K562 (cell line): ENCODE data around the gene SLC28A3. TPM values are rescaled to one million over a fixed set of nuclear protein-coding genes. Genes with fewer than 3 reads are reported as not detected.

Experiments used
- ATAC-seq: fragments of 200-7000 bp; cut with Tn5 transposase; 3 replicates; pipeline ENCODE4 v1.9.1; 2020; ENCODE audit warnings: moderate library complexity
- BruUV-seq: library from RNA; stranded (reverse); fragments of 400-500 nt; replicated peaks from 2 replicates; lab custom pipeline; 2021; lab: Mats Ljungman, UMichigan
- CTCF ChIA-PET: fragments of 300-600 bp; formaldehyde crosslinking; extraction: SDS; loops from one replicate; lab custom pipeline; 2021; ENCODE audit warnings: low intra/inter-chr PET ratio; lab: Yijun Ruan, JAX
- POLR2A ChIA-PET: fragments of 300-600, 350-650 bp; sonication (Branson Sonifier 250); formaldehyde crosslinking; extraction: SDS; loops from one replicate; lab custom pipeline; 2021; ENCODE audit warnings: antibody characterized with exemption, inconsistent platforms; lab: Yijun Ruan, JAX
- DNase-seq, 4 experiments: peaks; one replicate each; pipeline versions ENCODE4 v3.0.0 to v3.0.0-alpha.2; 2011 to 2018; ENCODE audit warnings: low spot score in 3 of 4, mixed read lengths in 3 of 4; ENCODE audit errors: extremely low read depth in 1 of 4
- FAIRE-seq: peaks from 2 replicates; lab custom pipeline; 2011; peaks lifted over from hg19 to GRCh38; lab: Jason Lieb, UNC
- H2AFZ ChIP-seq: 2 replicates; pipeline ENCODE4 v1.6.0; 2011; ENCODE audit warnings: low read depth, low read length, control low read depth, inconsistent platforms
- H3K27ac ChIP-seq: fragments of 200-600 bp; 3 replicates; pipeline ENCODE4 v1.8.0; 2011; ENCODE audit warnings: low read depth, mild to moderate bottlenecking, control low read depth, inconsistent platforms, low read length, moderate library complexity, mixed read lengths; ENCODE audit errors: extremely low read depth
- H3K27me3 ChIP-seq, 2 experiments: fragments of 300-600 bp in 1 of 2; 2 replicates in 1 of 2; 3 replicates in 1 of 2; pipeline versions ENCODE4 v1.6.0 to v1.8.0; 2011; ENCODE audit warnings: inconsistent platforms in 2 of 2, low read length in 2 of 2, mild to moderate bottlenecking in 1 of 2, mixed read lengths in 1 of 2, moderate library complexity in 1 of 2; ENCODE audit not compliant: control insufficient read depth in 2 of 2, insufficient read depth in 2 of 2
- H3K36me3 ChIP-seq: fragments of 300-600 bp; 3 replicates; pipeline ENCODE4 v1.8.0; 2011; ENCODE audit warnings: mild to moderate bottlenecking, low read length, inconsistent platforms; ENCODE audit not compliant: control insufficient read depth, insufficient read depth
- H3K4me1 ChIP-seq, 2 experiments: fragments of 200-600 bp in 1 of 2; replicated peaks in 1 of 2; 2 replicates in 1 of 2; 3 replicates in 1 of 2; pipeline versions ENCODE4 v1.5.1 to v1.8.0; 2011; ENCODE audit warnings: inconsistent platforms in 2 of 2, low read length in 2 of 2, mild to moderate bottlenecking in 1 of 2, mixed read lengths in 1 of 2, moderate library complexity in 1 of 2; ENCODE audit not compliant: control insufficient read depth in 2 of 2, insufficient read depth in 2 of 2
- H3K4me2 ChIP-seq: 2 replicates; pipeline ENCODE4 v1.6.1; 2011; ENCODE audit warnings: low read length, control low read depth, inconsistent platforms, mixed read lengths; ENCODE audit not compliant: insufficient read depth
- H3K4me3 ChIP-seq: fragments of 200-600 bp; sonication (generic), shearing (Covaris generic); 2 replicates; pipeline ENCODE4 v1.5.1; 2016; ENCODE audit warnings: control low read depth, inconsistent platforms
- H3K79me2 ChIP-seq: fragments of 200-600 bp; 3 replicates; pipeline ENCODE4 v1.8.0; 2011; ENCODE audit warnings: low read length, inconsistent platforms; ENCODE audit not compliant: control insufficient read depth, insufficient read depth
- H3K9ac ChIP-seq, 2 experiments: 2 replicates each; pipeline versions ENCODE4 v1.6.0 to v1.6.1; 2011; ENCODE audit warnings: low read depth in 2 of 2, low read length in 2 of 2, control low read depth in 1 of 2, inconsistent platforms in 1 of 2, mild to moderate bottlenecking in 1 of 2, mixed read lengths in 1 of 2; ENCODE audit not compliant: insufficient read depth in 1 of 2
- H3K9me1 ChIP-seq: one replicate; pipeline ENCODE4 v1.6.0; 2011; ENCODE audit warnings: inconsistent platforms, mild to moderate bottlenecking, low read length, moderate library complexity; ENCODE audit not compliant: control insufficient read depth, insufficient read depth
- H3K9me3 ChIP-seq: replicated peaks from 2 replicates; pipeline ENCODE4 v1.5.1; 2011; ENCODE audit warnings: low read depth, low read length, inconsistent platforms; ENCODE audit not compliant: control insufficient read depth, insufficient read depth
- H4K20me1 ChIP-seq: replicated peaks from 2 replicates; pipeline ENCODE4 v1.6.1; 2011; ENCODE audit warnings: low read length, inconsistent platforms, mixed read lengths; ENCODE audit not compliant: control insufficient read depth, insufficient read depth
- CSDE1 ChIP-seq, 2 experiments: fragments of 450-650 bp; IDR thresholded peaks; 2 replicates each; pipeline ENCODE4 v1.6.1; 2016; ENCODE audit warnings: mild to moderate bottlenecking in 1 of 2
- FOXA1 ChIP-seq: fragments of 450-650 bp; IDR thresholded peaks from 2 replicates; pipeline ENCODE4 v1.6.1; 2016; ENCODE audit warnings: mild to moderate bottlenecking, borderline replicate concordance
- JUNB ChIP-seq: fragments of 450-650 bp; formaldehyde crosslinking; conservative IDR thresholded peaks from 2 replicates; pipeline ENCODE4 v1.4.0; 2020; ENCODE audit warnings: mild to moderate bottlenecking
- KLF16 ChIP-seq: IDR thresholded peaks from 2 replicates; pipeline ENCODE4 v1.6.1; 2016; ENCODE audit warnings: antibody characterized with exemption
- RB1 ChIP-seq: fragments of 450-650 bp; IDR thresholded peaks from 2 replicates; pipeline ENCODE4 v1.6.1; 2017; ENCODE audit warnings: low read depth, mild to moderate bottlenecking
- RHOXF2B ChIP-seq: fragments of 250-450 bp; sonication (Bioruptor Pico); conservative IDR thresholded peaks from 2 replicates; pipeline ENCODE4 v1.5.1; 2021
- SMARCA5 ChIP-seq: fragments of 450-650 bp; IDR thresholded peaks from 2 replicates; pipeline ENCODE4 v1.6.1; 2016
- ZNF3 ChIP-seq: fragments of 250-450 bp; sonication (Bioruptor Pico); IDR thresholded peaks from 2 replicates; pipeline ENCODE4 v1.5.0; 2021; ENCODE audit warnings: mild to moderate bottlenecking, moderate library complexity
- ZNF431 ChIP-seq: sonication (generic); formaldehyde crosslinking; IDR thresholded peaks from 2 replicates; pipeline ENCODE4 v1.8.0; 2022; ENCODE audit warnings: mild to moderate bottlenecking, missing genetic modification reagents
- ZNF512 ChIP-seq: IDR thresholded peaks from 2 replicates; pipeline ENCODE4 v1.6.1; 2016; ENCODE audit warnings: missing genetic modification characterization, missing compliant biosample characterization
- WGBS: fragments of 100-300 bp; shearing (Covaris generic); methylation state at CpG from one replicate; pipeline ENCODE4 v1.1.6; 2016; ENCODE audit warnings: low coverage, mixed read lengths; ENCODE audit not compliant: insufficient coverage; ENCODE audit errors: missing lambda C conversion rate; 5-methylcytosine and 5-hydroxymethylcytosine counted together
- in situ Hi-C: fragments of 300-500 bp; cut with MboI; formaldehyde crosslinking; loops from 4 replicates; pipeline ENCODE4 v1.15.0; 2018; ENCODE audit warnings: inconsistent platforms, mixed read lengths
- intact Hi-C: fragments of 100-400 bp; cut with micrococcal nuclease; formaldehyde crosslinking; loops from 2 replicates; pipeline ENCODE4 v1.14.2; 2022
- polyA plus RNA-seq, 8 experiments: library from polyadenylated mRNA; depleted of rRNA in 4 of 8; stranded (reverse) in 5 of 8; unstranded in 3 of 8; fragments of >200 nt; fragmentation: Nextera tagmentation in 2 of 8; fragmentation: Illumina TruSeq in 1 of 8; extraction: Ambion mirVana in 2 of 8; extraction: Trizol in 1 of 8; gene quantifications; 2 replicates each; pipeline versions ENCODE4 v1.2.1 to v1.2.3, GENCODE V29; 2011 to 2014; ENCODE audit warnings: inconsistent platforms in 1 of 8, missing spikeins in 1 of 8
- total RNA-seq, 7 experiments: library from RNA; depleted of rRNA in 6 of 7; stranded (reverse); fragments of >200 nt in 6 of 7; fragmentation: Illumina TruSeq in 2 of 7; extraction: Trizol in 2 of 7; gene quantifications; 2 replicates each; pipeline versions ENCODE4 v1.2.1 to v1.2.3, GENCODE V29; 2011 to 2021; ENCODE audit warnings: low replicate concordance in 1 of 7

The SLC28A3 gene
- total and polyA plus RNA-seq, 9 of the 15 experiments (the other 6 are each of a cell fraction or from before 2014, with no cell fraction given) = not detected

DNA sequence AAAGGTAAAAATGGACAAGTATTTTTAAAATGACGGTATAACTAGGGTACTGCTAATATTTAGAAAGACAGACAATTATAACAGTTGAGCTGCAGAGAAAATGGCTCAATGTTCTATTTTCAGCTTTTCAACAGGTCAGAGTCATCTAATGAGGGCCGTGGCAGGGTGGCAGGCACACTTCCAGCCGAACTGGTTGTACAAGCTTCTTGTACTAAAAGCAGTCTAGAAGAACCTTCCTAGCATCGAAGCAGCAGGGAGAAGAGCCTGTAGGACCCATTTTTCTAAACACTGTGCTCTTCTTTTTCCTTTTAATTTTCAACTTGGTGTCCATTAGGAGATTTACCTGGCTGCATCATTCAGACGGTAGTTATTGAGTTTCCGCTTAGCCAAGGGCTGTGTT, 85.6 kb downstream of the SLC28A3 start:
- ATAC-seq (no peak), FAIRE-seq (no peak), DNase-seq (no peak)
- Histone ChIP-seq H3K9me3 (no peaks in the 10 kb centered on the region), H3K4me2 (no peak overlapping the region), H2AFZ (no peak overlapping the region), H3K9ac (no peak overlapping the region), H3K4me3 (no peak overlapping the region), H3K9me1 (no peaks in the 10 kb centered on the region), H3K36me3 (no peaks in the 10 kb centered on the region), H3K27me3 (peaks cover 0 to 2% of the 10 kb centered on the region in 2 experiments; a peak in 1 of 5 replicates), H3K27ac (no peak overlapping the region), H3K4me1 (no peaks in the 10 kb centered on the region), H4K20me1 (no peaks in the 10 kb centered on the region), H3K79me2 (no peaks in the 10 kb centered on the region)
- WGBS = 1% methylated on average over 6 of the region's 6 CpGs
- intact Hi-C loops = no loop called here
- no TSS peak for BruUV-seq
- ChIA-PET POLR2A (no interaction called here), CTCF (no interaction called here)
- TF ChIP-seq ZNF3 = no peak
- no peak for TF ChIP-seq FOXA1
- in situ Hi-C loops = no loop called here

- DNase-seq (no peak), FAIRE-seq (no peak), ATAC-seq (no peak)
- Histone ChIP-seq H3K79me2 (no peaks in the 10 kb centered on the region), H3K27me3 (0 out of 5 replicates have a peak, but pooled peaks cover 0 to 2% of the 10 kb centered on the region in 2 experiments), H3K9me3 (no peaks in the 10 kb centered on the region), H3K9me1 (no peaks in the 10 kb centered on the region), H3K4me1 (no peaks in the 10 kb centered on the region), H3K27ac (no peak overlapping the region), H3K9ac (no peak overlapping the region), H2AFZ (no peak overlapping the region), H3K36me3 (no peaks in the 10 kb centered on the region), H3K4me2 (no peak overlapping the region), H4K20me1 (no peaks in the 10 kb centered on the region), H3K4me3 (no peak overlapping the region)
- in situ Hi-C loops = no loop called here
- ChIA-PET CTCF (no interaction called here), POLR2A (no interaction called here)
- WGBS = 0% methylated on average over 7 of the region's 7 CpGs
- no TSS peak for BruUV-seq
- TF ChIP-seq RHOXF2B (no peak), ZNF431 (CRISPR knock-in tag) (no peak), JUNB (CRISPR knock-in tag) (no peak), RB1 (no peak), CSDE1 (IDR thresholded peaks at IDR 0.05) (no peak), ZNF512 (tag) (no peak), KLF16 (no peak), SMARCA5 (no peak)
- intact Hi-C loops = no loop called here
Measured at GRCh38 chr9:84251921-84252320, 88.6 kb downstream of the SLC28A3 start.
